Activated CD8-positive, alpha-beta T cell treated with anti-CD3 and anti-CD28 coated beads for 36 hours (primary cell): Measurements from ENCODE around the gene TTC9B. TPM values are rescaled to one million over a fixed set of nuclear protein-coding genes. Genes with fewer than 3 reads are reported as not detected.

ENCODE experiments used
- ATAC-seq: fragments of 200-7000 bp; cut with Tn5 transposase; one replicate; pipeline ENCODE4 v1.10.0; 2021; ENCODE audit warnings: mild to moderate bottlenecking, moderate library complexity
- CTCF ChIA-PET: fragments of 350-600 bp; sonication (Branson Sonifier 250); formaldehyde crosslinking; loops from one replicate; lab custom pipeline; 2021; ENCODE audit warnings: antibody characterized with exemption; lab: Charles Lee
- POLR2A ChIA-PET: fragments of 350-600 bp; sonication (Branson Sonifier 250); formaldehyde crosslinking; loops from one replicate; lab custom pipeline; 2021; ENCODE audit warnings: antibody characterized with exemption; lab: Charles Lee
- DNase-seq: peaks from one replicate; pipeline ENCODE4 v3.0.0-alpha.2; 2020
- H3K27ac Mint-ChIP-seq: one replicate; pipeline ENCODE4 v1.8.0; 2021; ENCODE audit warnings: mild to moderate bottlenecking, mixed read lengths
- H3K27me3 Mint-ChIP-seq: one replicate; pipeline ENCODE4 v1.8.0; 2021; ENCODE audit warnings: mixed read lengths
- H3K36me3 Mint-ChIP-seq: one replicate; pipeline ENCODE4 v1.8.0; 2021; ENCODE audit warnings: low read depth, mixed read lengths
- H3K4me1 Mint-ChIP-seq: one replicate; pipeline ENCODE4 v1.8.0; 2021; ENCODE audit warnings: low read depth, mixed read lengths
- H3K4me3 Mint-ChIP-seq: one replicate; pipeline ENCODE4 v1.8.0; 2021; ENCODE audit warnings: mild to moderate bottlenecking, moderate library complexity, mixed read lengths
- H3K9me3 Mint-ChIP-seq: one replicate; pipeline ENCODE4 v1.8.0; 2021; ENCODE audit warnings: mixed read lengths
- CTCF ChIP-seq: fragments of 200-600 bp; IDR thresholded peaks from one replicate; pipeline ENCODE4 v1.8.0; 2022; ENCODE audit warnings: antibody characterized with exemption, mild to moderate bottlenecking
- intact Hi-C: fragments of 100-400 bp; cut with micrococcal nuclease; formaldehyde crosslinking; loops from one replicate; pipeline ENCODE4 v1.10.0; 2022
- total RNA-seq, 2 experiments: library from RNA; stranded (reverse); gene quantifications; one replicate each; pipeline ENCODE4 v1.2.3, GENCODE V29; 2021

The TTC9B gene
- total RNA-seq, 2 experiments from 2014 or later: not detected

GRCh38 chr19:40192758-40193586, 25.2 kb downstream of the TTC9B start:
- ChIA-PET CTCF (interaction anchor here (0.9 to 1.6 kb wide), 3 partner anchors 25 to 54 kb away, joined by 3 to 4 read pairs (median 3); no protein-coding TSS in a partner anchor), POLR2A (interaction anchor here (1.4 kb wide), 1 partner anchor 10 kb away, joined by 3 read pairs; no protein-coding TSS in a partner anchor)
- Mint-ChIP-seq H3K4me1 (peaks cover 28% of the 10 kb centered on the region), H3K9me3 (no peaks in the 10 kb centered on the region), H3K36me3 (no peaks in the 10 kb centered on the region), H3K27me3 (no peaks in the 10 kb centered on the region), H3K27ac (no peak overlapping the region), H3K4me3 (peak overlapping the region; percentile 63)
- intact Hi-C loops: no loop called here
- ATAC-seq: no peak
- TF ChIP-seq CTCF: no peak
- no peak for DNase-seq

- CTCF ChIA-PET: interaction anchor here (0.9 to 1.6 kb wide), 3 partner anchors 25 to 52 kb away, joined by 3 to 4 read pairs (median 3); no protein-coding TSS in a partner anchor
- POLR2A ChIA-PET: interaction anchor here (0.5 kb wide), 1 partner anchor 188 kb away, joined by 3 read pairs; no protein-coding TSS in a partner anchor
- Mint-ChIP-seq H3K36me3 (no peaks in the 10 kb centered on the region), H3K27ac (no peak overlapping the region), H3K4me3 (peak overlapping the region; percentile 63), H3K4me1 (peaks cover 28% of the 10 kb centered on the region), H3K9me3 (no peaks in the 10 kb centered on the region), H3K27me3 (no peaks in the 10 kb centered on the region)
- ATAC-seq: peak; percentile 20
- no peak for TF ChIP-seq CTCF
- DNase-seq: peak; percentile 44
- intact Hi-C loops: no loop called here
These were observed 26.1 kb downstream of the TTC9B start for GRCh38 chr19:40191836-40192646.

GRCh38 chr19:40190891-40191835, 27.0 kb downstream of the TTC9B start, which contains the start of gene MAP3K10:
MAP3K10 (plus strand) TSS chr19:40191426; CDS start chr19:40192032, 606 bp downstream.
- Mint-ChIP-seq H3K4me3 (peak within 1 kb of the TSS; percentile 84), H3K9me3 (no peaks in the 10 kb centered on the region), H3K27me3 (no peaks in the 10 kb centered on the region), H3K27ac (peak within 1 kb of the TSS; percentile 95), H3K36me3 (no peaks in the 10 kb centered on the region), H3K4me1 (peaks cover 28% of the 10 kb centered on the region)
- DNase-seq: peak; percentile 91
- CTCF ChIA-PET: interaction anchor here (0.9 to 2.2 kb wide), 7 partner anchors 26 to 51 kb away, joined by 3 to 12 read pairs (median 4); partner anchors contain the start of gene TTC9B
- POLR2A ChIA-PET: interaction anchor here (0.6 to 1.7 kb wide), 9 partner anchors 8 to 100 kb away, joined by 3 to 8 read pairs (median 4); partner anchors contain the start of genes AKT2, TTC9B and ZNF780A
- ATAC-seq: peak; percentile 89
- TF ChIP-seq CTCF: no peak
- intact Hi-C loops: no loop called here

- ATAC-seq (no peak), DNase-seq (no peak)
- no peak for TF ChIP-seq CTCF
- Mint-ChIP-seq H3K27me3 (peaks cover 1% of the 10 kb centered on the region), H3K9me3 (no peaks in the 10 kb centered on the region), H3K4me1 (no peaks in the 10 kb centered on the region), H3K36me3 (no peaks in the 10 kb centered on the region), H3K27ac (no peak overlapping the region), H3K4me3 (no peak overlapping the region)
- intact Hi-C loops: no loop called here
- ChIA-PET CTCF (no interaction called here), POLR2A (no interaction called here)
These were observed 33.9 kb downstream of the TTC9B start for GRCh38 chr19:40184273-40184672.
